Natural killer cell (primary cell): ENCODE measurements around the gene UPK1B. TPM values are rescaled to one million over a fixed set of nuclear protein-coding genes. Genes with fewer than 3 reads are reported as not detected.
"Not testable (repeated sequence)": the region's sequence is repeated elsewhere in the genome, so short reads cannot be mapped to it uniquely, and the experiment has no call there.

ENCODE experiments used
- ATAC-seq, 3 donors: fragments of 150-1000 bp in 2 of 3; fragments of 200-7000 bp in 1 of 3; cut with Tn5 transposase; 1 replicate in 1 of 3; 2 replicates in 2 of 3; pipeline ENCODE4 v1.10.0; 2021; ENCODE audit warnings: mild to moderate bottlenecking in 2 of 3, moderate library complexity in 2 of 3
- DNase-seq, 2 donors: peaks; one replicate each; pipeline versions ENCODE4 v3.0.0 to v3.0.0-alpha.2; 2013 to 2021; ENCODE audit warnings: mixed read lengths in 1 of 2
- H3K27ac ChIP-seq: one replicate; pipeline ENCODE4 v1.5.1; 2013; ENCODE audit warnings: mild to moderate bottlenecking, low read length
- H3K27me3 ChIP-seq: one replicate; pipeline ENCODE4 v1.6.1; 2013; ENCODE audit warnings: low read length; ENCODE audit not compliant: control insufficient read depth, insufficient read depth
- H3K36me3 ChIP-seq: one replicate; pipeline ENCODE4 v1.6.1; 2013; ENCODE audit warnings: low read length; ENCODE audit not compliant: control insufficient read depth, insufficient read depth
- H3K4me1 ChIP-seq: one replicate; pipeline ENCODE4 v1.6.1; 2013; ENCODE audit warnings: low read length; ENCODE audit not compliant: control insufficient read depth, insufficient read depth
- H3K4me3 ChIP-seq: one replicate; pipeline ENCODE4 v1.5.1; 2013; ENCODE audit warnings: low read length
- H3K9me3 ChIP-seq: one replicate; pipeline ENCODE4 v1.6.1; 2013; ENCODE audit warnings: low read length; ENCODE audit not compliant: control insufficient read depth, insufficient read depth
- H3K27ac Mint-ChIP-seq, 2 donors: one replicate each; pipeline ENCODE4 v1.8.0; 2022; ENCODE audit warnings: mild to moderate bottlenecking in 2 of 2, mixed read lengths in 2 of 2, moderate library complexity in 1 of 2
- H3K27me3 Mint-ChIP-seq, 2 donors: one replicate each; pipeline ENCODE4 v1.8.0; 2022; ENCODE audit warnings: low read depth in 2 of 2, mixed read lengths in 2 of 2
- H3K36me3 Mint-ChIP-seq: one replicate; pipeline ENCODE4 v1.8.0; 2022; ENCODE audit warnings: mixed read lengths
- H3K4me1 Mint-ChIP-seq, 2 donors: one replicate each; pipeline ENCODE4 v1.8.0; 2022; ENCODE audit warnings: mixed read lengths in 2 of 2
- H3K4me3 Mint-ChIP-seq: one replicate; pipeline ENCODE4 v1.8.0; 2022; ENCODE audit warnings: mild to moderate bottlenecking, moderate library complexity, mixed read lengths
- H3K9me3 Mint-ChIP-seq, 2 donors: one replicate each; pipeline ENCODE4 v1.8.0; 2022; ENCODE audit warnings: mixed read lengths in 2 of 2
- WGBS: methylation state at CpG from one replicate; pipeline ENCODE4 v1.1.7; 2013; ENCODE audit warnings: missing lambda C conversion rate; ENCODE audit not compliant: insufficient coverage; 5-methylcytosine and 5-hydroxymethylcytosine counted together
- intact Hi-C: fragments of 100-400 bp; cut with micrococcal nuclease; formaldehyde crosslinking; loops from one replicate; pipeline ENCODE4 v1.14.2; 2022
- total RNA-seq, 4 donors: library from RNA; stranded (reverse); fragments of 120-200 nt in 1 of 4; gene quantifications; one replicate each; pipeline versions ENCODE4 v1.2.3 to v1.2.4, GENCODE V29; 2013 to 2022
- TF ChIP-seq, protein P1 (sequence below): fragments of 200-600 bp; IDR thresholded peaks from one replicate; pipeline ENCODE4 v1.8.0; 2022; ENCODE audit warnings: antibody characterized with exemption

Gene UPK1B
- total RNA-seq, 3 donors from 2014 or later (not counting 1 experiment from before 2014, with no cell fraction given), result not detected

DNA sequence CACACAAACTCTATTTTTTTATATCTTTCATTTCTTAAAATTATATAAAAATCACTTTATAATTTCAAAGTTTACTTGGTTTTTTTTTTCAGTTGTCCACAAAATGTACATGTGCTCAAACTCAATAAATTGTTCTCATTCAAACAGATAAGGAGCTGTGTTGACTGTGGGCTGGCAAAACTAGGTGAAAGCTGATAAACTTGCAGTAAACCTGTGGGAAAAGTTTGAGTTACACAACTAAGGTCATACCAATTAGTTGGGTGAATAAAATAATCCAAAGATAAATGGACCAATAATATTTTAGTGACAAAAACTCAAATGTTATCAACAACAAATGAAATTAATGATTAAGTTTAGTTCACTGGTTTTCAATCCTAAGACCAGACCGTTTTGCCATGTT lies 12.6 kb upstream of the UPK1B start:
- Mint-ChIP-seq H3K36me3 (peaks cover 7% of the 10 kb centered on the region), H3K4me3 (no peak overlapping the region), H3K9me3 (peaks cover 2 to 3% of the 10 kb centered on the region in 2 donors), H3K4me1 (no peaks in the 10 kb centered on the region), H3K27ac (no peak overlapping the region), H3K27me3 (peaks cover 0 to 37% of the 10 kb centered on the region in 2 donors)
- TF ChIP-seq, protein P1, sequence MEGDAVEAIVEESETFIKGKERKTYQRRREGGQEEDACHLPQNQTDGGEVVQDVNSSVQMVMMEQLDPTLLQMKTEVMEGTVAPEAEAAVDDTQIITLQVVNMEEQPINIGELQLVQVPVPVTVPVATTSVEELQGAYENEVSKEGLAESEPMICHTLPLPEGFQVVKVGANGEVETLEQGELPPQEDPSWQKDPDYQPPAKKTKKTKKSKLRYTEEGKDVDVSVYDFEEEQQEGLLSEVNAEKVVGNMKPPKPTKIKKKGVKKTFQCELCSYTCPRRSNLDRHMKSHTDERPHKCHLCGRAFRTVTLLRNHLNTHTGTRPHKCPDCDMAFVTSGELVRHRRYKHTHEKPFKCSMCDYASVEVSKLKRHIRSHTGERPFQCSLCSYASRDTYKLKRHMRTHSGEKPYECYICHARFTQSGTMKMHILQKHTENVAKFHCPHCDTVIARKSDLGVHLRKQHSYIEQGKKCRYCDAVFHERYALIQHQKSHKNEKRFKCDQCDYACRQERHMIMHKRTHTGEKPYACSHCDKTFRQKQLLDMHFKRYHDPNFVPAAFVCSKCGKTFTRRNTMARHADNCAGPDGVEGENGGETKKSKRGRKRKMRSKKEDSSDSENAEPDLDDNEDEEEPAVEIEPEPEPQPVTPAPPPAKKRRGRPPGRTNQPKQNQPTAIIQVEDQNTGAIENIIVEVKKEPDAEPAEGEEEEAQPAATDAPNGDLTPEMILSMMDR, result no peak
- Histone ChIP-seq H3K4me3 (no peak overlapping the region), H3K9me3 (peaks cover 8% of the 10 kb centered on the region), H3K4me1 (no peaks in the 10 kb centered on the region), H3K27me3 (peaks cover 2% of the 10 kb centered on the region), H3K36me3 (no peaks in the 10 kb centered on the region), H3K27ac (no peak overlapping the region)
- no peak for DNase-seq
- WGBS, result 71% methylated on average over 1 of the region's 1 CpG
- intact Hi-C loops, result no loop called here
- no peak for ATAC-seq

DNA sequence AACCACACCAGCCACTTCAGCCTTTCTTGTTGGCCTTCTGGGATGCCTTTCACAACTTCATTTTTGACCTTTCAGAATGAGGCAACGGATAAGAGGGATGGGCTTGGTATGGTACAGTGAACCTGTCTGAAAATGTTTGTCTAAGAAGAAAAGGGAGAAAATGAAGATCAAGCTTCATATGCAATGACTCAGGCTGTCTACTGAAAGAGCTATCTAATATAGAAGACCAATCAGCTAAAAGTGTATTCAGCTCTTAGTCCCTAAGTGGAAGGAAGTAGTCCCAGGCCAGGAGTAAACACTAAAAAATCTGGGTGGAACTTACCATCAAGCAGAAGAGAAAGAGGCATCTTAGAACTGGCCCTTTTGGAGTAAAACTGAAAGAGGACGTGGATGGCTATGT lies 12.2 kb upstream of the UPK1B start:
- WGBS, result 78% methylated on average over 2 of the region's 2 CpGs
- Histone ChIP-seq H3K9me3 (peaks cover 7% of the 10 kb centered on the region), H3K4me1 (no peaks in the 10 kb centered on the region), H3K27me3 (peaks cover 2% of the 10 kb centered on the region), H3K36me3 (no peaks in the 10 kb centered on the region), H3K27ac (no peak overlapping the region), H3K4me3 (no peak overlapping the region)
- Mint-ChIP-seq H3K27me3 (peaks cover 0 to 37% of the 10 kb centered on the region in 2 donors), H3K4me1 (no peaks in the 10 kb centered on the region), H3K4me3 (no peak overlapping the region), H3K36me3 (peaks cover 7% of the 10 kb centered on the region), H3K9me3 (peaks cover 2 to 3% of the 10 kb centered on the region in 2 donors), H3K27ac (no peak overlapping the region)
- intact Hi-C loops, result no loop called here
- TF ChIP-seq, protein P1, result no peak
- DNase-seq (no peak), ATAC-seq (no peak)

DNA sequence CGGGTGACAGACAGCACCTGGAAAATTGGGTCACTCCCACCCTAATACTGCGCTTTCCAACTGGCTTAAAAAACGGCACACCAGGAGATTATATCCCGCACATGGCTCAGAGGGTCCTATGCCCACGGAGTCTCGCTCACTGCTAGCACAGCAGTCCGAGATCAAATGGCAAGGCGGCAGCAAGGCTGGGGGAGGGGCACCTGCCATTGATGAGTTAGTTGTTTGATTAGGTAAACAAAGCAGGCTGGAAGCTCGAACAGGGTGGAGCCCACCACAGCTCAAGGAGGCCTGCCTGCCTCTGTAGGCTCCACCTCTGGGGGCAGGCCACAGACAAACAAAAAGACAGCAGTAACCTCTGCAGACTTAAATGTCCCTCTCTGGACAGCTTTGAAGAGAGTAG lies 8.7 kb upstream of the UPK1B start:
- H3K27ac ChIP-seq, H3K36me3 ChIP-seq, H3K27ac Mint-ChIP-seq, H3K4me3 Mint-ChIP-seq, intact Hi-C loops, H3K27me3 ChIP-seq, H3K4me1 Mint-ChIP-seq, H3K9me3 Mint-ChIP-seq, H3K4me1 ChIP-seq, H3K36me3 Mint-ChIP-seq, H3K4me3 ChIP-seq, DNase-seq, H3K9me3 ChIP-seq, ATAC-seq: not testable (repeated sequence)
- 92% methylated on average over 9 of the region's 9 CpGs for WGBS
- H3K27me3 Mint-ChIP-seq, result peaks cover 2 to 24% of the 10 kb centered on the region in 2 donors

DNA sequence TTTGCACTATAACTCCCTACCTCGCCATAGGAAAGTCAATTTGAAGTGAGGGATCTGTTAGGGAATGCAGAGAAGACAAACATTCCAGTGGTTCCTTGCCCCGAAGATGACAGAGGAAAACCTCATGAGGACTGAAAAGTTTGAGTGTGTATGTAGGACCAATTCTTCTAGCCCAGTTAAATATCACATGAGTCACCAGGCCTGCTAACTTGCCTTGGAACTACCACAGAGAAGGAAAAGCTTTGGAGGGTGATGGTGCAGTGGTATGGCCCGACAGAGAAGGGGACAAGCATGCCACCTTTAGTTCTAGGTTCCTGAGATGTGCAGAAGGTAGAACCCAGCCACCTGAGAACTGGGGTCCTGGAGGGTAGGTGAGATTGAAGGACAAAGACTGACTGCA lies 2.6 kb upstream of the UPK1B start:
- H3K4me1 Mint-ChIP-seq, result no peaks in the 10 kb centered on the region
- H3K9me3 Mint-ChIP-seq, result peaks cover 0 to 4% of the 10 kb centered on the region in 2 donors
- intact Hi-C loops, result no loop called here
- DNase-seq (no peak), ATAC-seq (no peak)
- no peaks in the 10 kb centered on the region for H3K27me3 ChIP-seq
- H3K27me3 Mint-ChIP-seq, result peaks cover 2 to 27% of the 10 kb centered on the region in 2 donors
- H3K36me3 ChIP-seq, result no peaks in the 10 kb centered on the region
- 83% methylated on average over 2 of the region's 3 CpGs for WGBS
- no peaks in the 10 kb centered on the region for H3K4me1 ChIP-seq
- H3K27ac ChIP-seq, result no peak overlapping the region
- no peaks in the 10 kb centered on the region for H3K36me3 Mint-ChIP-seq
- no peak overlapping the region for H3K4me3 Mint-ChIP-seq
- no peak overlapping the region for H3K27ac Mint-ChIP-seq
- TF ChIP-seq, protein P1, result no peak
- no peaks in the 10 kb centered on the region for H3K9me3 ChIP-seq
- H3K4me3 ChIP-seq, result no peak overlapping the region
